GM13977 (cell line): ENCODE results near the gene MAPK8IP3.

Source experiments
- DNase-seq: peaks from one replicate; pipeline ENCODE4 v3.0.0; 2012; ENCODE audit warnings: low spot score
- CTCF ChIP-seq: IDR thresholded peaks from 2 replicates; pipeline ENCODE4 v1.5.1; 2012; ENCODE audit warnings: mild to moderate bottlenecking, control low read depth; ENCODE audit not compliant: insufficient read depth; ENCODE audit errors: extremely low read depth, missing control alignments
- in situ Hi-C: fragments of 300-500 bp; cut with MboI; formaldehyde crosslinking; loops from one replicate; pipeline ENCODE4 v1.12.0; 2022; ENCODE audit warnings: low sequenced_read_pairs, low pct_unique_long_range_greater_than_20kb, mixed read lengths, inconsistent platforms; ENCODE audit not compliant: unreplicated experiment

Gene MAPK8IP3

GRCh38 chr16:1759511-1759910 lies 53.5 kb downstream of the MAPK8IP3 start:
- no peak for TF ChIP-seq CTCF
- in situ Hi-C loops, result no loop called here

GRCh38 chr16:1760911-1761310 lies 54.9 kb downstream of the MAPK8IP3 start:
- in situ Hi-C loops, result no loop called here
- DNase-seq, result no peak
- no peak for TF ChIP-seq CTCF

More at GRCh38 chr16:1759511-1759910, 53.5 kb downstream of the MAPK8IP3 start:
- DNase-seq, result no peak

GRCh38 chr16:1761751-1762150 lies 55.8 kb downstream of the MAPK8IP3 start:
- no peak for TF ChIP-seq CTCF
- DNase-seq, result no peak
- in situ Hi-C loops, result no loop called here

DNA sequence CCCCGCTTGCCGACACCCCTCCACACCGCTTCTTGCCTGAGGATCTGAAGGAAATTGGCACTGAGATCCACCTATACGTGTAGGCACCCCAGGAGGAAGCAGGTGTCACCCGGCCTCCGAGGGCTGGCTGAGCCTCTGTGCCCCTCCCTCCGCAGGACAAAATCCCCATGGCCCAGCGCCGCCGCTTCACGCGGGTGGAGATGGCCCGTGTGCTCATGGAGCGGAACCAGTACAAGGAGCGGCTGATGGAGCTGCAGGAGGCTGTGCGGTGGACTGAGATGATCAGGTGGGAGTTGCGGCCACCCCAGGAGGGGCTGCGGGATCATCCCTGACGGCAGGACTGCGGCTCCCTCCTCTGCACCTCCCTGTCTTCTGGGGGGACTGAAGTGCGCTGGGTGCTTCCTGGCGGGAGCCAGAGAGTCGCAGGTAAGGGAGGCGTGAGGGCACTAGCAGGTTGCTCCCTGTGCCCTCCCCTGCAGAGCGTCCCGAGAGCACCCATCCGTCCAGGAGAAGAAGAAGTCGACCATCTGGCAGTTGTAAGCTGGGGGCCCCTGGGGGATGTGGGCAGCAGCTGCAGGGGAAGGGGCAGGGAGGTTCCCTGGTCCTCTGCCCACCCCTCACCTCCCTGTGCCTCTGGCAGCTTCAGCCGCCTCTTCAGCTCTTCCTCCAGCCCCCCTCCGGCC lies 56.3 kb downstream of the MAPK8IP3 start:
- DNase-seq, result no peak
- in situ Hi-C loops, result no loop called here
- no peak for TF ChIP-seq CTCF

DNA sequence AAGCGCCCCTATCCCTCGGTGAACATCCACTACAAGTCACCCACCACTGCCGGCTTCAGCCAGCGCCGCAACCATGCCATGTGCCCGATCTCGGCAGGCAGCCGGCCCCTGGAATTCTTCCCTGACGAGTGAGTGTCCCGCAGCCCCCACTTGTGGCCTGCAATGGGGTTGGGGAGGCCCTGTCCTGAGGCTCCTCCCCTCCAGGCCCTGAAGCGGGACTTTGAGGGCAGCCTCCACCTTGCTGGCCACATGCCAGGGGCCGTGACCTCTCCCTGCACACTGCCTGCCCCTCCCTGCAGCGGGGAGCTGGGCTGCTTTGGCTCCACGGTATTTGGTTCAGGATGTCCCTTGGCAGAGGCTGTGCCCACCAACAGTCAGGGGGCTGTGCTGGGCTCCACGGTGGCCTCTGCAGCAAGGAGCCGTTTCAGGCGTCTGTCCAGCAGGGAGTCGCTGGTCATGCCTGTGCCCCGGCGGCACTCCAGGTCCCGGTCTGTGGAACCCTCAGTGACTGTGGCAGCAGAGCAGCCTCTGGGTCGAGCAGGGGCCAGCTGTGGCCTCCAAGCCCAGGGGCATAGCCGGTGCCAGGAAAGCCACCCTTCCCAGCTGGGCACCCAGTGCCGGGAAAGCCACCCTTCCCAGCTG lies 57.0 kb downstream of the MAPK8IP3 start:
- TF ChIP-seq CTCF, result no peak
- in situ Hi-C loops, result no loop called here
- no peak for DNase-seq

GRCh38 chr16:1763521-1764511 lies 57.8 kb downstream of the MAPK8IP3 start:
- no peak for DNase-seq
- peak; percentile 12 for TF ChIP-seq CTCF
- in situ Hi-C loops, result no loop called here
